Measurements from ENCODE around the gene COL13A1.

The COL13A1 gene

DNA sequence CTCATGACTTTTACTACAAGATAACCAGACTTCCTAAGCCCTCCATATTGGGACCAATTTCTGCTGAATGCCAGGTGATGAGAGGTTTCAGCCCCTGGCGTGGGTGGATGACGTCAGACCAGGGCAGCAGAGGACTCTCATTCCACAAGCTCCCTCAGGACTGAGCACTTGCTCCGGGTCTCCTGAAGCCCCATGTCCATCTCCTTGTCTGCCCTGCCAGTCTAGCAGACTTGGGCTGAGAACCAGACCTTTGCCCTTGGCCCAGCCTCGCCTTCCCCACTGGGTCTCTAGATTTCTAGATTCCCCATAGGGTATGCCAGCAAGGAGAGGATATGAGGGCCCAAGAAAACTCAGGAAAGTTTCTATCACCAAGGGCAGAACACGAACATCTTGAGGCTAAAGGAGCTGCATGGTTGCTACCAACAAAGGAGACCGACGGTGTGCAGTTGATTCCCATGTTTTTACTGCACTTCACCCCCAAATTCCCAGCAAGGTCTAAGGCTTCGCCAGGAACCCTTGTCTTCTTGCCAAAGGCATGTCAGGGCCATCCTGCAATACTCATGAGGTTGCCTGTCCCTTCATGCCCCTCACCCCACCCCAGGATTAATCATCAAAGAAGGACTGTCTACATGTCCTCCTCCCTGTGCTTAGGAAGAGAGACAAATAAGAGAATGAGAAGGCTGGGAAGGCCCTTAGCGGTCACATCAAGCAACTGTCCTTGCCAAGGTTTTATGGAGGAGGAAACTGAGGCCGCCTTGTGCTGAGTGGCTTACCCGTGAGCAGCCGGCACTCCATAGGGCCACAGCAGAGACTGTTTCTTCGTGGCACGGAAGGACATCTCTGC, 154.4 kb downstream of the COL13A1 start:
- DNase-seq: no peak

DNA sequence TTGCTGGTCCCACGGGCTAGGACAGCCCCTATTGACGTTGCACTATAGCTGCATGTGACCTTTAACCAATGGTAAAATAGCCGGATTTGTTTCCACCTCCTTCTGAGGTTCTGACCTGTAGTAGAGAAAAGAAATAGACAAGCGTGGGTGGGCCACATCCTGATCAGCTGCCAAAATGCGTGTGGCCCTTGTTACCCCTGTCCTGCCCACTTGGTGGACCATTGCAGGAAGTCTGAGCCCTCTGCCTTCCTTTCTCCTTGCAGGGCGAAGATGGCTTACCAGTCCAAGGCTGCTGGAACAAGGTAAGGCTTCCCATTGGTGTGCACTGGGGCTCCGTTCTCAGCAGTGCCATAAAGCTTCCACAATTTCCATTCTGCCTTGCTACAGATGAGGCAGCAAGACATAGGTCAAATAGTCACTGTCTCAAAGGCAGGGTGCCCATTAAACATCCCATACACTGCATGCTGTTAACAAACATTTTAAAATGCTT, 155.1 kb downstream of the COL13A1 start:
- DNase-seq: no peak

DNA sequence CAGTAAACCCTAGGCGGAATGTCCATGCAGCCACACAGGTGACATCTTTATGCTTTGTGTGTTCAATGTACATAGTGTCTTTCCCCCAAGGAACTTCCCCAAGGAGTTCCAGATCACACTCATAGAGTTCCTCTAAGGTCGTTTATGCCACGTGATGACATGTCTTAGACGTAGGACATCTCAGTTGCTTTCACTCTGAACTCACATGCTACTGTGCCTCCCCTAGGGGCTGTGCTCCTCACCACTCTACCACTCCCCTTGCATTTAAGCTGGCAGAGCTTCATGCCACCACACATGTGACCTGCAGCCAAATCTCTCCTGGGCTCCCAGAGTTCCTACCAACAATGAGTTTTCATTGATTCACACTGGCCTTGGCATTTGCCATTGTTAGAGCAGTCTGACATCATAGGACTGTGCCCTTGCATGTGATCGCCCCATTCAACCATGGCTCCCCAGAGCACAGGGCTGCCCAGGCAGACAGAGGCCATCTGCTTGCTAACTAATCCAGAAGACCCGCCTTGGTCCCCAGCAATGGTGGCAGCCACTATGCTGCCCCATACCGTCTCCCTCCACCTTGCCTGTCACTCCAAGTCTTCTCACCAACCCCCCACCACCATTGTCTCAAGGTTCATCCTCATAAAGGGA, 155.7 kb downstream of the COL13A1 start:
- DNase-seq: no peak

DNA sequence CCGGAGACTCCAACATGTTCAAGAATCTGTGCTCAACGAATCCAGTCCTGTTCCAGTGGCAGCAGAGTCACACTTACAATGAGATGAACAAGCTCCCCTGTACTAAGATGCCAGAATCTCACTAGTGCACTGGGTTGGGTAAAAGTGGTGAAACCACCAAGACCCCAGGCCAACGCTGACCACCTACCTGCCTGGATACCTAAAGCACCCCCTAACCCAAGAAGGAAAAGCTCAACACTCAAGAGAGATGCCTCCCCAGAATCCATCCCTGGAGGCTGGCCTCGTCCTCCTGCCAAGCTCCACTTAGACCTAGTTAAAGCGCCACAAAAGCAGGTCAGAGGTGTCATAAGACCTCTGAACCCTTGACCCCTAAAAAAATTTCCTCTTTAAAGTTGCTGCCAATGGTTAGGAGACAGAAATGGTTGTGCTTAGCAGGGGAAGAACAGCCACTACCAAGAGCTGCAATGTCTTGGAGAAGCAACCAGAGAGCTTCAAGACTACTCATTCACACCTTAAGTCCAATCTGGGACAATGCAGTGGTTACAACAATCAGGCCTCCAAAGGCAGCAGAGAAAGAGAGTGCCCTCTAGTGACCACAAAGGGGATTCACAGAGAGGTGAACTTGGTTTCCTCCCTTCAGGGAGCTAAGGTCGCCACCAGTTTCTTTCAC, 156.3 kb downstream of the COL13A1 start:
- DNase-seq: no peak

DNA sequence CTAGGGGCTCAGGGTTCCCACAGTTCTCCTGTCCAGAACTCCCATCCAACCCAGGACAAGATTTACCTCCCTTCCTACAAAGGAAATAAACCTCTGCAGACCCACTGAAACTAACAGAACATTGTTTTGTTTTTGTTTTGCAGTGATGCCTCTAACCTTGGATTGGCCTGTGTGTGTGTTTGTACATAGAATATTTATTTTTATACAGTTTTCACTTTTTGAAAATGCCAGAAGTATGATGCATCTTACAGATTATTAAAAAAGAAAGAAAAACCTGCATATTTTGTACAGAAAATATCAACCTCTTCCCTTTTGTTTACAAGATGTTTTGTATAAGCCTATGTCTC, 156.8 kb downstream of the COL13A1 start:
- DNase-seq: no peak

DNA sequence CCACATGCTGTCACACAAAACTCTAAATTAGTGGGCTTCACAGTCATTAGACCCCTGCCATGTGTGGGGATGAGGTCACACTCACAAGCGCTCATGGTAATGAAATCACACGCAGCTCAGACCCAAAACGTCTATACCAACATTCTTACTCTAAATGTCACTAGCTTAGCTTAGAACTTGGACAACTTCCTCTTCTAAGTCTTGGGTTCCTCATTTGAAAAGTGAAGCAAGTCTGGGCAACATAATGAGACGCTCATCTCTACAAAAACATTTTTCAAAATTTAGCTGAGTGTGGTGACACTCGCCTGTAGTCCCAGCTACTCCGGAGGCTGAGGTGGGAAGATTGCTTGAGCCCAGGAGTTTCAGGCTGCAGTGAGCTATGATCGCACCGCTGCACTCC, 158.2 kb downstream of the COL13A1 start:
- DNase-seq: no peak

DNA sequence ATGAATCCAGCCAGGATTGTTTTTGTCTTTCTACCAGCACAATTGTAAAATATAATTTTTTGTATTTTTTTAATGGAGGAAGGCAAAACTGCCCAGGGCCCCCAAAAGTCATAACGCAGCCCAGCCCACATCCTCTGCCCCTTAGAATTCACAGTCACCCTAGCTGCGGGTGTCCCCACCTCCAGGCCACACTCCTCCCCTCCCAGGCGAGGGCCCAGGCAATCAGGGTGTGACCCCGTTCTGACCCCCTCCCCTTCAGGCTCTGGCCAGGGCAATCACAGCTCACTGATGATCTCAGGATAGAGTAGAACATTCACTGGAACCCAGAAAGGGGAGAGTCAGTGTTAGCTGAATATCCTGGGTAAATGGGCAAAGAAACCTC, 158.9 kb downstream of the COL13A1 start:
- DNase-seq: no peak

DNA sequence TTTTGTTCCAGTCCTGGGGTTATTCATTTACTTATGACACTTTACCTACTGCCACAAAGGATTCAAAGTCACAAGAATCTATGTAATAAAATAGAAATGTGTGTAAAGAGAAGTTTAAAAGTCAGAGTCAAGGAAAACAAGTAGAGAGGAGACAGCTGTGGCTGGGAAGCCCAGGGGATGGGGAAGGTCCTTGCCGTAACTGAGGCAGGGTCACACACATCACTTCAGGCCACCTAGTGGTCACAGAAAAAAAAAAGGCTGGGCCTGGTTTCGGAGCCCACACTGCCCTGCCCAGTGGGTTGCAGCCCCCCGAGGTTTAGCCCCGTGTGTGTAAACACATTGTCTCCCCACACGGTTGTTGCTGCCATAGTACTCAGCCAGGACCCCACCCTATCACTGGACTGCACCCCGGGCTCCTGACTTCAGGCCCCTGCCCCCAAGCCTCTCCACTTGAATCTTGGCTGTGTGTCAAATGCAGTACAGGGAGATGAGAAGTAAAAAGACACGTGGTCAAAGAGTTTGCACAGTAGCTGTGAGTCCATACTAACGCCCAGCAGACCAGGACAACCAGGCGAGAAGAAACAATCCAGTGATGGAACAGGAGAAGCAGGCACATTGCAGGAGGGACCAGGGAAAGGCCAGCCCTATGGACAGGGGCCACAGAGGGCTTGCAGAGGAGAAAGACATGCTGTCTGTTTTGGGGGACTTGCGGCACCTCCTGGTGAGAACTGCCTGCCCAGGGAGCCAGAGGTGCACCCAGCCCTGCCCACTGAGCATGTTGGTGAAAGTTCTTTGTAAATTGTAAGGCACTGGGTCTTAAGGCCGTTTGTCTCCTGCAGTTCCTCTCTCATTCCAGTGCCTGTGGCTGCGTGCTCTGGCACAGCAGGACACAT, 159.5 kb downstream of the COL13A1 start:
- DNase-seq: no peak

DNA sequence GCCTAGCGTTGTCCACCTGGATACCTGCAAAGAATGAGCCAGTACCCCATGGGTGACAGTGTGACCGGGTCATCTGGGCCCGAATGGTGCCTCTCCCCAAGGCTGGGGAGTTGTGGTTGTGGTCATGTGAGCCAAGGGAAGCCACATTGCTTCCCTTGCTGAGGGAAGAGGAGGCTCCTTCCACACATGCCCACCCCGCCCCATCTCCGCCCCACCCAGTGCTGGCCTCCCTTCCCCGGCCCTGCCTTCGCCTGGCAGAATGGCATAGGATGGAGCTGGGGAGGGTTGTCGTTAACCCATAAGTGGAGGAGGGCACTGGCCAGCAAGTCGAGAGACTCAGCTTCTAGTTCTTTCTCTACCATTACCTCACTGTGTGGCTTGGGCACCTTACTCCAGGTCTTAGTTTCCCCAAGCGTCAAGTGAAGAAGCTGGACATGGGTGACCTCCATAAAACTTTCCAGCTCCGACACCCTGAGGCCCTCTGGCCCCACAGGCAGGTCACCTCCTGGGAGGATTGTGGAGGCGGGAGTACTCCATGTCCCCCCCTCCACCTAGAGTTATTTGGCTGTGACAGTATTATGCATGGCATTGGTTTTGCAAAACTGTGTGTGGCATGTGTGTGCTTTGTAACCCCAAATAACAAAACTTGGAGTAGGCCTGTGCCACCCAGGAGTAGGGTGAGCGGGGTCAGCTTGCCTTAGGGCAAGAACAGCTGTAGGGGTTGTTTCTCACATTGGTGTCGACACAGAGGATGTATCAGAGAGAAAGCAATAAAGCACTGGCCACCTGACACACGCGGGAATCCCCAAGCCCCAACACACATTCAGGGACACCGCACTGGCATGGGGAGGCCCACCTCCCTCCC, 160.4 kb downstream of the COL13A1 start:
- DNase-seq: no peak

DNA sequence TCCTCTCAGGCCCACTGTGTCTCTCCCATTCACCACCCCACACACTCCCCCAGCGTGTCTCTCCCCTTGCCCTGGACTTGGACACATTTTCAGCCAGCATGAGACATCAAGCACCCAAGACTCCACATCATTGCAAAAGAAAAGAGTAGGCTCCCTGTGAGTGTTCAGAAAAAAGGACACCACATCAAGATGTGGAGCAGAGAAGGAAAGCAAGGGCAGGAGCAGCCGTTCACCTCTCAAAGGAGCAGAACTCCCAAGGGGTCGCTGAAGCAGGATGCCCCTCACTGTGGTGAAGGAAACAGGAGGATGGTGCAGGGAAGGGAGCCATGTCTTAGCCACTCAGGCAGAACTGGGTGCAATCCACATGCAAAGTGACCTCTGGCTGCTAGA, 161.0 kb downstream of the COL13A1 start:
- no peak for DNase-seq

DNA sequence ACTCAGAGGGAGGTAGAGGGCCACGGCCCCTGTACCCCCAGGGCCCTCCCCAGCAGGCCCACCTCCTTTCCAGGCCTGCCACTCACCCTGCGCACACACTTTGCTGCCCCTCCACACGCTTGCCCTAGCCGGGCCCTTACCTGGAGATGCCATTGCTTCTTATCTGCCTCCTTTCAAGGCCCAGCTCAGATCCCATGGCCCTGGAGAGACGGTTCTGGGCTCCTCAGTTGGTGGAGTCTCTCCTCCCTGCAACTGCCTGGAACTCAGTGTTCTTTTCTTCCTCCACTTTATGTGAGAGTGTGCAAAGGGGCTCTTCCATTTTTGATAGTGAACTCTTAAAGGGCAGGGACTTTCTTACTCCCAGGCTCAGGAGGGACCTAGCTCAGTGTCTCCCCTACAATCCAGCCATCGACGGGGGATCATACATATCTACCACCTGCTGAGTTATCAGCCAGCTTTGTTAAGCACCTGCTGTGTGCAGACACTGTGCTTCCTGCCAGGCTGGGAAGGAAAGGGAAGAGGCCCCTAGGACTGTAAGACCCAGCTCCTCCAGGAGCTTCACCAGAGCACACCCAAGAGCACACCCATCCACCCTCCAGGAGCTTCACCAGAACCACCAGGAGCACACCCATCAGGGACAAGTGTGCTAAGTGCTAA, 161.6 kb downstream of the COL13A1 start:
- no peak for DNase-seq

DNA sequence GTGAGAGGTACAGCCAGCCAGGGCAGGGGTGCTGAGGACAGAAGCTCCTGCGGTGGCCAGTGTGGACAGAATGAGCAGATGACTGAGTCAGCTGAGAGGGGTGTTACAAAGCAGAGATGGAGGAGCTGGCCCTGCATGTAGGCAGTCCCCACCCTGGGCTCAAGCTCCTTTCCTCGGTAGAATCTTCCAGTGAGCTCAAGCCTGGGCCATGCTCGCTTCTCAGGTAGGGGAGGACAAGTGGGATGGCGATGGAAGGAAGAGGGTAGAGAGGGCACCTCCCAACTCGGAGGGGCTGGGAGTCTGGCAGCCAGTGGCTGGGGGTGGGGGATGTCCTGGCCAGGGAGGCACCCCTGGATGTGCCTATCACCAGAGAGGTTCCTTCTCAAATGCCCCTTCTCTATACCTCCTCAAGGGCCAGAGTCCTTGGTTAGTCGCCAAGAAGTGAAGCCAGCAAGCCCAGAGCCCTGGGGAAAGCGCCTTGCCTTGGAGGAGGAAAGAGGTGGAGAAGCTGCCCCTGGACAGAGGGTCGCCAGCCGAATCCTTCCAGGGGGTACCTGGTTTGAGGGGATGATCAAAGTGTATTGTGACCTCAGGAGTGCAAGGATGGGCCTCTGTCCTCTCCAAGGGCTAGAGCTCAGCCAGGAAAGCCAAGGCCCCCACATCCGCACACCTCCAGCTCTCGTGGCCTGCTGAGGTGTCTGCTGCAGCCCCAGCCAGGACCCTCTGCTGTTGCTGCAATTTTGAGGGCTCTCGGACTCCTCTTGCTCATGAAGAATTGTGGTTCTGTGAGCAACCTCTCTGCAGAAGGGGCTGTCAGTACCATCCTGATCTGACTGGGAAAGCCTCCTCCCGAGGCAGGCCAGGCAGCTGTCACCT, 162.4 kb downstream of the COL13A1 start:
- no peak for DNase-seq

DNA sequence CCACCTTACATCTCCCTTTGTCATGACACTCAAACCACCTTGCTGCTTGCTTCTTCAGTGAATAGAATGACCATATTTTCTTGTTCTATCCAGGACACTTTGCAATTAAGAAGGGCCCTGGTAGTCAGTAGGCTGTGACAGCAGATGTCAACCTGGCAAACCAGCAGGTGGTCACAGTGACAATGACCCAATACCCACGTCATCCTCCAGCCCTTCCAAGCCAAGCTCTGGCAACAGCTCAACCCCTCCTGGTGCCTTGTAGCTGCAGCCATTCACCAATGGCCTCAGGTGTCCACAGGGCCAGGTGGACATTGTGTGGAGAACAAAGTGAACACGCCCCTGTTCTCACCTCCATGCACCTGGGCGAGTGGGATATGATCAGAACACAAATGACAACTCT, 163.4 kb downstream of the COL13A1 start:
- no peak for DNase-seq

DNA sequence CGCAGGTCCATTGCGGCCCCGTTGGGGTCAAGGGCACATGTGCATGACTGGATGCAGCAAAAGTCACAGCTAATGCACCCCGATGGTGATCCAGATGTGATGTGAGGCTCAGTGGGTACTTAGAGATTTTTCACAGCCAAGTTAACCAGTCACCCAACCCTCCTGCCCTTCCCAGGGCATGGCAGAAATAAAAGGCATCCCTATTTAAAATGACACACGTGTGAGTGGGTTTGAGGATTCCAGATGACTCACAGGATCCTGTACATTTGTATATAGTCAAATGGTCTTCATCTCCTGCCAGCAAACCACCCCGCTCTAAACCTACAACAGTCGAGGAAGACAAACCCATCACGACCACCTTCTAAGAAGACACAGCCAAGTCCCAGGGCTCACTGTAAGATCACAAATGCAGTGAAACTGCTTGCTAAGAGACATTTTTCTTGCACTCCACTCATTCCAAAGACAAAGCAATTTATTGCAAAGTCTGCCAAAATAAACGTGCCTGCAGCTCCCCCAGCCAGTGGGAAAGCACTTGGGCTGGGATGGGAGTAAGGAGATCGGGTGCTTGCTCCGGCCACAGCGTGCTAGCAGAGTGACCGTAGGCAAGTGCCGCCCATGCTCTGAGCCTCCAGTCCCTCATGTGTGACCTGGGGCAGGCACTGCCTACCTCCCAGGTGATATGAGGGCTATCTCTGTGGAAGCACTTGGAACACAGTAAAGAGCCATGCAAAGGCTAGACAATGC, 164.4 kb downstream of the COL13A1 start:
- DNase-seq: no peak

DNA sequence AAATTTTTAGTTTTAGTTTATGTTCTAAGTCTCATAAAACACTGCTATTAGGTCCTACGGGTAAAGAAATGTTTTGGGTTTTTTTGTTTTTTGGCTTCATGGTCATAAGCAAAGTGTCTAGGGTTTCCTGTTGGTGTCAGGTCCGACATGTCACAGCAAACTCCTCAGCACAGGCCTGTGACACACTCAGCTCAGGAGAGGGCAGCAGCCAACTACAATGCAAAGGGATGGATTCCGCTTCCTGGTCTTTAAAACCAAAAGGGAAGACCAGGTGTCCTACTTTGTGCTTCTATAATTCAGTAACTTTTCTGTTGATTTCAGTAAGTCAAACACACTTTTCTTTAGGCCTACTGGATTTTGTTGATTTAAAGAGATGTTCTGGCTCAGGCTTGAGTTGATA, 167.1 kb downstream of the COL13A1 start:
- DNase-seq: no peak

DNA sequence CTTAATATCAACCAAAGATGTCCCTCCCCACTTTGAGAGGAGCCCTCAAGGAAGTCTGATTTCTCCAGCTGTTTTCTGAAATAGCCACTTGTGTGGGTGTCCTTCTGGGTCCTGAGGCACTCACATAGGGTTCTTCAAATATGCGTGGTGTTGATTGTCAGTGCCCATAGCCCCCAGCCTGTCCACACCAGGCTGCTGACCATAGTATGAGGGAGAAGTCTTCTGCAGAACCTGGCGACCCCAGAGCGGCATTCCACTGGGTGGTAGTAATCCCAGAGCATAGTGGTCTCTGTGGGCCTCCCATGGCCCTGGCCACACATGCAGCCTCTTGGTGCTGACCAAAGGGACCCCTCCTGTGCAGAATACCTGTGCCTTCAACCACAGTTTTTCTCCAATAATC, 168.3 kb downstream of the COL13A1 start:
- DNase-seq: no peak

DNA sequence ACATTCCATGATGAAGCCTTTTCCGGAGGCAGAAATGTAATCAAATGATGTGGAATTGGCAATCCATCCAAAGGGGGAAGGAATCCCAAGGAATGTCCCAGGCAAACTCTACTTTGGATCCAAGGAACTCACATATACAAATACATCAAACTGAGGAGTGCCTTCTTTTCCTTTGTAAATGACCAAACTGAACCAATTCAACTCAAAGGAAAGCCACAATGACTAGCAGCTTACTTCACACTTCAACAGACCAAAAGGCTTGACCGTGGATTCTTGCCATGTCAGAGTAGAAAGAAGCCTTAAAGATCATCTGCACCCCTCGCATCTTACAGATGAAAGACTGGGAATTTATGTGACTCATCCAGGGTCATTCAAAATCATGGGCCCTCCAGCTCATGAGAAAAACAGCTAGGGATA, 171.3 kb downstream of the COL13A1 start:
- DNase-seq: no peak

DNA sequence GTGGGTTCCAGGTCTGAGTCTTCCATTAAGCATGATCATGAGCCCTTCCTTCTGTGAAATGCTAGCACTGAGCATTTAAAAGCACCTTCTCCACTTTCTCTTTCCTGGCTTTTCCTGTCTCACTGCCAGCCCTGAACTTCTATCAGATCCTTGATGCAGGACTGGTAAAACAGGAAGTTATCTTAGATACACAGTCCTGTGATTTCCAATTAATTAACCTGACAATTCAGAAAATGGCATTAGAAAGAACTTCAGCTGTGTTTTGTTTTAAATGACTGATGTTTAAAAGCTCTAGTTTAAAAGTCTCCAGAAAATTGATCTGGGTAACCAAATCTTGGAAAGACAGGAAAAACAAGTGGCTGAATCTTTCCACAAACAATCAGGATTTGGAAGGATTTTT, 172.0 kb downstream of the COL13A1 start:
- no peak for DNase-seq

DNA sequence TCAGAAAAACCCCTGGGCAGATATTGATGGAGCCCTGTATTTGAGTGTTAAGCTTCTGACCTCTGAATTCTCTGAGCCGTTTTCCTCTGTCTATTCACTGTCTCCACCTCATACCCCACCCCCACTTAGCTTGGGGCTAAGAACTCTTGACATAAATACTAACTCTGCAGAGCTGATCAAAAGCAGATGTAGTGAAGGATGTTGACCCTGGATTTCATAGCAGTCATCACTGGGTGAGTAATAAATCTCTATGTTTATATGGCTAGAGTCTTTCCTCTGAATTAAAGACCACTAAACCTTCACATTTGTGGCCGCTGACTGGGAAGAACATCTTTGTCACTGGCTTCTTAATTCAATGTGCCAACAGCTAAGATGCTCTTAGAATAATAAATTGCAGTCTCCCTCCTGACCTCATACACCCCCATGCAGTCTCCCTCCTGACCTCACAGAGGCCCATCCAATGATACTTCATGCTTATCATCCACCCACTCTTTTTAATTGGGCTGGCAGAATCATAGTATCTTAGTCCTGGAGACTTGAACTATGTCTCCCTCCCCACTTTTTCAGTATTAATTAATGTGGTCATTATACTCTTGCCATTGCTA, 172.9 kb downstream of the COL13A1 start:
- no peak for DNase-seq
